Vagina (tissue), 2 donors: ENCODE data around the gene GPR22.

ENCODE experiments used
- CTCF ChIP-seq, 3 experiments: fragments of 450-650 bp in 2 of 3; fragments of 200-600 bp in 1 of 3; sonication (generic) in 1 of 3; IDR thresholded peaks; one replicate each; pipeline ENCODE4 v1.5.1; 2017 to 2019; ENCODE audit warnings: antibody characterized with exemption in 3 of 3, mild to moderate bottlenecking in 2 of 3, moderate library complexity in 2 of 3
- POLR2A ChIP-seq, 2 donors: fragments of 450-650 bp; IDR thresholded peaks; one replicate each; pipeline ENCODE4 v1.6.1; 2017; ENCODE audit warnings: antibody characterized with exemption in 2 of 2, mild to moderate bottlenecking in 2 of 2, moderate library complexity in 2 of 2
- POLR2AphosphoS5 ChIP-seq, 2 donors: sonication (generic); formaldehyde crosslinking; IDR thresholded peaks; one replicate each; pipeline ENCODE4 v1.9.0; 2017; ENCODE audit warnings: antibody characterized with exemption in 2 of 2, mild to moderate bottlenecking in 2 of 2, low read depth in 1 of 2; ENCODE audit not compliant: insufficient read depth in 1 of 2

DNA sequence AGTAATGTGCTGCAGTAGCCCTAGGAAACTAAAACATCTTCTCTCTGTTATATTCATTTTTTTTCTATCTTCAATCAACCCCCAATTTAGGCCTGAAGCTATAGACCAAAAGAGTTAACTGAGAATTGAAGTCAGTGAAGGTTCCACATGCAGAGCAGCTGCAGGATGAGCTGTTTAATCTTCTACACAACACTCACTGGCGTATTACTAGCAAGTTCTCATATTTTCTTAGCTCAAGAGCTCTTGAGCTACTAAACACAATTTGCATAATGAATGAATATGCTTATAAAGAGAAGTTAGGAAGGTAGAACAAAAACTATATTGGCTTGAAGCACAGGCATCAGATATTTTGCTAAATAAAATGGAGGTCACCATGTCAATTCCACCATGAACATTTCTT, 41.2 kb upstream of the GPR22 start:
- TF ChIP-seq CTCF (IDR thresholded peaks at IDR 0.05) (no peak), POLR2A (IDR thresholded peaks at IDR 0.05) (no peak), POLR2AphosphoS5 (IDR thresholded peaks at IDR 0.05; ENCODE audit: insufficient read depth in 1 of 2, low read depth in 1 of 2) (no peak)
